Glutamatergic neuron (in vitro differentiated cells): ENCODE measurements around the gene FGF19. TPM values are rescaled to one million over a fixed set of nuclear protein-coding genes. Genes with fewer than 3 reads are reported as not detected.

ENCODE experiments used
- DNase-seq: peaks from one replicate; pipeline ENCODE4 v3.0.0; 2022
- H3K27ac Mint-ChIP-seq: one replicate; pipeline ENCODE4 v1.8.0; 2020; ENCODE audit warnings: mild to moderate bottlenecking, mixed read lengths, inconsistent platforms; ENCODE audit not compliant: unreplicated experiment
- H3K27me3 Mint-ChIP-seq: one replicate; pipeline ENCODE4 v1.8.0; 2020; ENCODE audit warnings: mild to moderate bottlenecking, moderate library complexity, mixed read lengths, inconsistent platforms; ENCODE audit not compliant: unreplicated experiment
- H3K36me3 Mint-ChIP-seq: one replicate; pipeline ENCODE4 v1.8.0; 2020; ENCODE audit warnings: mild to moderate bottlenecking, mixed read lengths, inconsistent platforms; ENCODE audit not compliant: unreplicated experiment
- H3K4me1 Mint-ChIP-seq: one replicate; pipeline ENCODE4 v1.8.0; 2020; ENCODE audit warnings: mild to moderate bottlenecking, low read depth, mixed read lengths, inconsistent platforms; ENCODE audit not compliant: unreplicated experiment
- H3K4me3 Mint-ChIP-seq: one replicate; pipeline ENCODE4 v1.8.0; 2020; ENCODE audit warnings: mild to moderate bottlenecking, mixed read lengths, inconsistent platforms; ENCODE audit not compliant: unreplicated experiment
- H3K9me3 Mint-ChIP-seq: one replicate; pipeline ENCODE4 v1.8.0; 2020; ENCODE audit warnings: mild to moderate bottlenecking, moderate library complexity, mixed read lengths, inconsistent platforms; ENCODE audit not compliant: unreplicated experiment
- total RNA-seq: library from RNA; stranded (reverse); fragmentation: NEBNext Ultra II Directional; extraction: Animal tissue kit (Norgen Biotek cat#: 25700); gene quantifications from one replicate; pipeline ENCODE4 v1.2.1, GENCODE V29; 2021; ENCODE audit not compliant: unreplicated experiment
- TF ChIP-seq, protein P1 (sequence below): fragments of 200-600 bp; sonication (generic); IDR thresholded peaks from one replicate; pipeline ENCODE4 v1.5.0; 2021; ENCODE audit not compliant: partially characterized antibody, unreplicated experiment

The FGF19 gene
- total RNA-seq, 1 donor from 2014 or later, result 5.1 TPM

DNA sequence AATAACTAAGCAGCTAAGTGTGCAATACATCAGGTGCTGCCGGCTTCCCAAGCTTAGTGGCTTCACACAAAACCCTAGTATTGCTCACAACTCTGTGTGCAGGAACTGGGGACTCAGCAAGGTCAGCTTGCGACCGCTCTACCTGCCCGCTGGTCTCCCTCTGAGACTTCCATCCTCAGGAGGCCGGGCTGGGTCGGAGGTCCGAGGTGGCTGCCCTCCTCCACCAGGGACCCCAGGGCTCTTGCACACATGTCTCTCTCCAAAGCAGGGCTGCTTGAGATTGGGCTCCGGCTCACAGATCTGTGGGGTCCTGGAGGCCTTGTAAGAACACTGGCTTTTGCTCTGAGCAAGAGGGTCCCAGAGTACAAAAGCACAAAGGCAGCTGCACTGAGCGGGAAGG, 25.4 kb upstream of the FGF19 start:
- no peak for DNase-seq
- peaks cover 5% of the 10 kb centered on the region for H3K9me3 Mint-ChIP-seq
- TF ChIP-seq, protein P1, sequence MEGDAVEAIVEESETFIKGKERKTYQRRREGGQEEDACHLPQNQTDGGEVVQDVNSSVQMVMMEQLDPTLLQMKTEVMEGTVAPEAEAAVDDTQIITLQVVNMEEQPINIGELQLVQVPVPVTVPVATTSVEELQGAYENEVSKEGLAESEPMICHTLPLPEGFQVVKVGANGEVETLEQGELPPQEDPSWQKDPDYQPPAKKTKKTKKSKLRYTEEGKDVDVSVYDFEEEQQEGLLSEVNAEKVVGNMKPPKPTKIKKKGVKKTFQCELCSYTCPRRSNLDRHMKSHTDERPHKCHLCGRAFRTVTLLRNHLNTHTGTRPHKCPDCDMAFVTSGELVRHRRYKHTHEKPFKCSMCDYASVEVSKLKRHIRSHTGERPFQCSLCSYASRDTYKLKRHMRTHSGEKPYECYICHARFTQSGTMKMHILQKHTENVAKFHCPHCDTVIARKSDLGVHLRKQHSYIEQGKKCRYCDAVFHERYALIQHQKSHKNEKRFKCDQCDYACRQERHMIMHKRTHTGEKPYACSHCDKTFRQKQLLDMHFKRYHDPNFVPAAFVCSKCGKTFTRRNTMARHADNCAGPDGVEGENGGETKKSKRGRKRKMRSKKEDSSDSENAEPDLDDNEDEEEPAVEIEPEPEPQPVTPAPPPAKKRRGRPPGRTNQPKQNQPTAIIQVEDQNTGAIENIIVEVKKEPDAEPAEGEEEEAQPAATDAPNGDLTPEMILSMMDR, result no peak
- no peak overlapping the region for H3K4me3 Mint-ChIP-seq
- H3K27me3 Mint-ChIP-seq, result peaks cover 11% of the 10 kb centered on the region
- H3K36me3 Mint-ChIP-seq, result no peaks in the 10 kb centered on the region
- H3K27ac Mint-ChIP-seq, result no peak overlapping the region
- no peaks in the 10 kb centered on the region for H3K4me1 Mint-ChIP-seq

DNA sequence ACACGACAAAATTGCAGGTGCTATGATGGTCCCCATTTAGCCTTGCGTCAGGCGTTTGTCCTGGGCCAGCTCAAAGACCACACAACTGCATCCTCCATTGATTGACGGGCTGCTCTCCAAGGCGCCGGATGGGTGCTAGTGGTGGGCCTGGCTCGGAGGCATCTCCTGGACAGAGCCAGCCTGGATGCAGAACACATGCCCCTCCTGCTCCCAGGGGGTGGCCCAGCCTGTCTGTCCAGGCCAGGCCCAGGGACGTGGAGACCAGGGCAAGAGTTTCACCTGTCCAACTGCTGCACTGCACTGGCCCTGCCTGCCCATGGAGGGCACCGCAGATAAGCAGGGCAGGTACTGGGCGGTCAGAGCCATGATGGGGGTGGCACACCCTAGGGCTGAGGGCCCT, 23.4 kb upstream of the FGF19 start:
- Mint-ChIP-seq H3K4me1 (no peaks in the 10 kb centered on the region), H3K9me3 (peaks cover 5% of the 10 kb centered on the region), H3K27me3 (peaks cover 14% of the 10 kb centered on the region), H3K4me3 (no peak overlapping the region), H3K27ac (no peak overlapping the region), H3K36me3 (no peaks in the 10 kb centered on the region)
- no peak for DNase-seq
- TF ChIP-seq, protein P1, result no peak

DNA sequence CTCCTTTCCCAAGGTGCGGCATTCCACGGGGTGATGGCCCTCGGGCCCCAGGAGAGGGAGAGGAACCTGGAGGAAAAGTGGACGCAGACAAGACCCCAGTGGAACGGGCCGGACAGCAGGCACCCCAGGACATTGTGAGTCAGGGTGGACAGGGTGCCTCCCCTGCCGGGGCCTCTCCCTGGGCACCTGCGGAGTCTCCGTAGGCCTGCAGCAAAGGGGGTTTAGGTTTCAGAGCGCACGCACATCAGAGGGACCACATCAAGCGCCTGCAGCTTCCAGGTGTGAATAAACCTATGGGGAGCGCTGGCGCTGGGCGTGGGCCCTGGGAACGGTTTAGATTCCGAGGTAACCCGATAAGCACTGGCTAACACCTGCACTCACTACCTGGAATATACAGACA, 22.7 kb upstream of the FGF19 start:
- Mint-ChIP-seq H3K27ac (no peak overlapping the region), H3K36me3 (no peaks in the 10 kb centered on the region), H3K27me3 (peaks cover 11% of the 10 kb centered on the region), H3K9me3 (peaks cover 5% of the 10 kb centered on the region), H3K4me1 (no peaks in the 10 kb centered on the region), H3K4me3 (no peak overlapping the region)
- TF ChIP-seq, protein P1, result no peak
- no peak for DNase-seq

DNA sequence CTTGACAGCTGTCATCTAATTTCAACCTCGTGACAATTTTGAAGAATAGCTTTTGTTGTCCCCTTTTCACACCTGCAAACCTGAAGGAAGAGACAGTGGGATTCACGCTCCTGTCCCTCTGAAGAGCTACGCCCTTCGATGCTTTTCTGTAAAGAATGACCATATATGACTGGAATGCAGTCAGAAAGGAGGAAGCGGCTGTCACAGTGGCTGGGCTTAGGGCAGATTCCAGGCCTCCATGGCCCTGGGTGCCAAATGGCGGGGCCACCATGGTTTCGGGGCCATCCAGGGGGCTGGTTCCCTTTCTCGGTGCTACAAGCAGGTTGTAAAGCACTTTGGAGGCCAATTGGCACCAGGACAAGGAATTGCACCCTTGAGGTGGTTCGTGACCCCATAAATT, 22.2 kb upstream of the FGF19 start:
- TF ChIP-seq, protein P1, result no peak
- H3K9me3 Mint-ChIP-seq, result peaks cover 5% of the 10 kb centered on the region
- peaks cover 11% of the 10 kb centered on the region for H3K27me3 Mint-ChIP-seq
- no peaks in the 10 kb centered on the region for H3K36me3 Mint-ChIP-seq
- DNase-seq, result no peak
- no peak overlapping the region for H3K4me3 Mint-ChIP-seq
- H3K4me1 Mint-ChIP-seq, result no peaks in the 10 kb centered on the region
- H3K27ac Mint-ChIP-seq, result no peak overlapping the region

DNA sequence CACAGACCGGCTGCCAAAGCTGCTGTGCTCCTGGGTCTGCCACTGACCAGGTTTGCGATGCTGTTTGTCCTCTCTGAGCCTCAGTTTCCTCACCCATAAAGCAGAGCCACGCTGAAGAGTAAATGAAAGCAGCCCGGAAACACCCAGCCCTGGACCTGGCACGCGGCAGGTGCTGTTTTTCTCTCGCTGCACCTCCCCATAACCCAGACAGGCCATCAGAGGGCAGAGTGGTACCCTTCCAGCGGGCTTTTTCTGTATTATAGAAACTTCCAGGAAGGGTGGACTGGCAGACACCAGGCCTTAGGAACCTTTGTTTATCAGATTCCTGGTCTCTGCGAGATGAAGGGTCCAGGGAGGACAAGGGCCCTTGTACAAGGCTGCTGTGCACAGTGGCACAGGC, 17.9 kb upstream of the FGF19 start:
- Mint-ChIP-seq H3K27me3 (peaks cover 7% of the 10 kb centered on the region), H3K36me3 (no peaks in the 10 kb centered on the region), H3K4me1 (peaks cover 5% of the 10 kb centered on the region), H3K9me3 (no peaks in the 10 kb centered on the region), H3K27ac (no peak overlapping the region), H3K4me3 (no peak overlapping the region)
- no peak for DNase-seq
- TF ChIP-seq, protein P1, result no peak
